GM04503 (cell line): ENCODE results near the gene SLC15A3.

Source experiments
- DNase-seq: peaks from one replicate; pipeline ENCODE4 v3.0.0-alpha.2; 2012; ENCODE audit warnings: low read depth

Gene SLC15A3

GRCh38 chr11:60889869-60890311 lies 62.1 kb downstream of the SLC15A3 start:
- no peak for DNase-seq

DNA sequence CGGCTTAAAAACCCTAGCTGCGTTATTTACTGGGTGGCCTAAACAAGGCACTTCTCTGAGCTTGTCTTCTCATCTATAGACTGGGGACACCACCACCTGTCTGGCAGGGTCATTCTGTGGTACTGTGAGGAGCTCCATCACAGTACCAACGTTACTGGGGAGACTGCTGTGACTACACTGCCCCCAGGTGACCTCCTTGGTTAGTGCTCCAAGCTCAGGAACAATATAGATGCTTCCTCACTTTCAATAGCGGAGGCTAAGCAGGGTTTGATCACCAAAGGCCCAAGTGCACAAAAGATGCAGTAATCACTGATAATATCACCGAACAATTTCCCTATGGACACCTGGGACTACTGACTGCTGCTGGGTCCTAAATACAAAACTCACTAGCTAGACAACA lies 64.4 kb downstream of the SLC15A3 start:
- DNase-seq: no peak
